Thyroid gland (tissue), 4 donors: ENCODE results near the gene DLG2.

Experiments used
- POLR2A ChIP-seq, 2 donors: fragments of 450-650 bp; IDR thresholded peaks; one replicate each; pipeline ENCODE4 v1.6.1; 2017; ENCODE audit warnings: antibody characterized with exemption in 2 of 2, mild to moderate bottlenecking in 2 of 2, moderate library complexity in 1 of 2
- TF ChIP-seq, protein P1 (sequence below), 6 experiments: fragments of 200-600 bp in 3 of 6; fragments of 450-650 bp in 3 of 6; sonication (generic) in 3 of 6; IDR thresholded peaks; one replicate each; pipeline ENCODE4 v1.5.1; 2016 to 2019; ENCODE audit warnings: antibody characterized with exemption in 6 of 6, mild to moderate bottlenecking in 2 of 6, inconsistent platforms in 1 of 6, moderate library complexity in 1 of 6

DNA sequence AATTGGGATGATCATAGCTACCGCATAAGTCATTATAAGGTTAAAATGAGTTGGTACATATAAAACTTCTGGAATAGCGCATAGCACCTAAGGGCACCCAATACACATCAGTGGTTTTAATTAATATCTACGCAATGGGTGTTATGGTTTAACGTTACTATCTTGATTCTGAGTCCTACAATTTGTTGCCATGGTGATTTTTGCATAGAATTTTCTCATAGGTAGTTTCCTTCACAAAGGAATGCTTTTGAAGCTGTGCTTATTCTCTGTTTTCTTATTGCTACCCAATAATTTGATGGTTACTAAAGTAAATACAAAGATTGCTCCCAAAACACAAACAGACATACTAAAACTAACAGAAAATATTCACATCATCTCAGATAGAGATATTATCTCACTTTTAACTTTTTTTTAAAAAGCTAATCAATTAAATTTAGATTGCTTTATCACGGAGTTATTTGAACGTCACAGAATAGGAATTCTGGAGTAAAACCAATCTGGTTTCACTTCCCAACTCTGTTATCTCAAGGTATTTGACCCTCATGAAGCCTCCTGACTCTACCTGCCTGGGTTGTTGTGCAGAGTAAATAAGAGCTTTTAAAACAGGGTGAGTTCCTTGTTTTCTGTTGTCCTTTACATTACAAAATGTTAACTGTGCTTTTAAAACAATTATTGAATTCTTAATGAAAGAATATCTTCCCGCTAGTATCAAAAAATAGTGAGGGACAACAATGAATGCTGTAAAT, 1705.5 kb downstream of the DLG2 start:
- TF ChIP-seq, protein P1, sequence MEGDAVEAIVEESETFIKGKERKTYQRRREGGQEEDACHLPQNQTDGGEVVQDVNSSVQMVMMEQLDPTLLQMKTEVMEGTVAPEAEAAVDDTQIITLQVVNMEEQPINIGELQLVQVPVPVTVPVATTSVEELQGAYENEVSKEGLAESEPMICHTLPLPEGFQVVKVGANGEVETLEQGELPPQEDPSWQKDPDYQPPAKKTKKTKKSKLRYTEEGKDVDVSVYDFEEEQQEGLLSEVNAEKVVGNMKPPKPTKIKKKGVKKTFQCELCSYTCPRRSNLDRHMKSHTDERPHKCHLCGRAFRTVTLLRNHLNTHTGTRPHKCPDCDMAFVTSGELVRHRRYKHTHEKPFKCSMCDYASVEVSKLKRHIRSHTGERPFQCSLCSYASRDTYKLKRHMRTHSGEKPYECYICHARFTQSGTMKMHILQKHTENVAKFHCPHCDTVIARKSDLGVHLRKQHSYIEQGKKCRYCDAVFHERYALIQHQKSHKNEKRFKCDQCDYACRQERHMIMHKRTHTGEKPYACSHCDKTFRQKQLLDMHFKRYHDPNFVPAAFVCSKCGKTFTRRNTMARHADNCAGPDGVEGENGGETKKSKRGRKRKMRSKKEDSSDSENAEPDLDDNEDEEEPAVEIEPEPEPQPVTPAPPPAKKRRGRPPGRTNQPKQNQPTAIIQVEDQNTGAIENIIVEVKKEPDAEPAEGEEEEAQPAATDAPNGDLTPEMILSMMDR (IDR thresholded peaks at IDR 0.05): no peak
- TF ChIP-seq POLR2A (IDR thresholded peaks at IDR 0.05): no peak
